ENCODE measurements around the gene APH1B. TPM values are rescaled to one million over a fixed set of nuclear protein-coding genes. Genes with fewer than 3 reads are reported as not detected.
A peak's percentile ranks its signal among the peaks of the same experiment; 100 is the strongest.
"Not testable (repeated sequence)": the region's sequence is repeated elsewhere in the genome, so short reads cannot be mapped to it uniquely, and the experiment has no call there.

The APH1B gene
- total RNA-seq, 1 donor from 2014 or later, result 3.5 TPM

DNA sequence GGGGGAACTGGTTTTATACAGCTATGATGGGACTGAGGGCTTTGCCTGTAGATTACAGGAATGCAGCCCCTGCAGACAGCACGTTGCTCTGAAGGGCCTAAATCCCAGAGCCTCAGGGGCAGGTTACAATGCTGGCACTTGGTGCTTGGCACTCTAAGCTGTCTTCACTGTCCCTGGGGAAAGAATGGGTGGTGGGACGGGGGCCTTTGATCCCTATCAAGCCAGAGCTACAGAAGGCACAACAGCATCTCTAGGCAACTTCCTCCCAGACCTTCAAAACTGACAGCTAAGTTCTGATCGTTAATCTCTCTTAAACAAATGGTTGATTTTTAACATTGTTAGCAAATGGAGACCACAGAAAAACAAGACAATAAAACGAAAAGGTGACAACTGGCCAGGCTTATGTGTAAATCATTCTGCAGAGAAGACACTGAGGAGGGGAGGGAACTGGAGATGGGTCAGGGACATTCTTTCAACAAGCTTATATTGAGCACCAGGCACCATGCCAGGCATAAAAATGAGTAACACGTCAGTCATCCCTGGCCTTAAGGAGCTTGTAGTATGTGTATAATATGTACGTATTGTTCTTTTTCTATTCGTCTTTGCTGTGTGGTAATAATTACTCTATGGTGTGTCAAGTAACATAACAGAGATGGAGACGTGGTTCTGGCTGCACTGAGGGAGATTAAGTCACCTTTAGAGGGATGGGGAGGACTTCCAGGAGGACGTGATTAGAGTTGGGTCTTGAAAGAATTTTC is 55.1 kb downstream of the APH1B start:
- peak; percentile 82 for ATAC-seq

DNA sequence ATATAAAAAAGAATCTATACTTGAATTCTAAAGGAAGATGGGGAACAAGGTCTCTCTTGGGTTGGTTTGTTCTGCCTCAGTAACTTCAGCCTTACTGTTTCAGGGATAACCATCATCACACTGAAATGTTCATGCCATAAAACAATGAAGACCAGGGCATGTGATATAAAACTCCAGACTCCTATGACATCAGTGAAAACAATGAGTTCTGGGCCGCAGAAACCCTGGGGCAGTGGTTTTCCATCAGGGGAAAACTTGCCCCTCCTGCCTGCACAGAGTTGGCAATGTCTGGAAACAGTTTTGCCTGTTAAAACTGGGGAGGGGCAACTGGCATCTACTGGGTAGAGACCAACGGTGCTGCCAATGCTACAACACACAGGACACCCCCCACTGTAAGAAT is 57.4 kb downstream of the APH1B start:
- no peak for ATAC-seq

DNA sequence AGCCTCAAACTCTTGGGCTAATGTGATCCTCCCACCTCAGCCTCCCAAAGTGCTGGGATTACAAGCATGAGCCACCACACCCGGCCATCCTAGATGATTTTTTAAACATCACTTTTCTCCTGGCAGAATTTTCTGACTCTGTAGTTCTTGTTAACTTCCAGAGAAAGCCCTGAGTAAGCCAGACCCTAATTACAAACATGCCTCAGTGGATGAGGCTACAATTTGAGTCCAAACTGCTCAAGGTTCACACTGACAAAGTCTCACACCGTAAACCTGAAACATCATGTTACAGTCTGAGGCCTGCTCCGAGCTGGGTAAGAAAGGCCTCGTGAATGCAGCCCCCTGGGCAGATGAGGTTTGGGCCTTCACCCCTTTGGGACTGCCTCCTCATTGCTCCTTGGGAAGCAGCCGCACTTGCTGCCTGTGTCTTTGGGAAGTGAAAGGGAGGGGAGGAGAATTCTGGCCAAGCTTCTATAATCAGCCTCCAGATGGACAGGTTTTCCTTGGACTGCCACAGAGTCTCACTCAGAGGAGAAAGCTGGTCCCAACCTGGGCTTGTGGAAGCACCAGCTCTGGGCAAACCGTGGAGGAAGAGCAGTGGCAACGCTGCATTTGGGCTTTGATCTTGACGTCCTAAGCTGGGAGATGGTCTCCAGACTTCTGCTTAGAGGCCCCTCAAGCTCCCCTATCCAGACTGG is 58.3 kb downstream of the APH1B start:
- ATAC-seq, result no peak

DNA sequence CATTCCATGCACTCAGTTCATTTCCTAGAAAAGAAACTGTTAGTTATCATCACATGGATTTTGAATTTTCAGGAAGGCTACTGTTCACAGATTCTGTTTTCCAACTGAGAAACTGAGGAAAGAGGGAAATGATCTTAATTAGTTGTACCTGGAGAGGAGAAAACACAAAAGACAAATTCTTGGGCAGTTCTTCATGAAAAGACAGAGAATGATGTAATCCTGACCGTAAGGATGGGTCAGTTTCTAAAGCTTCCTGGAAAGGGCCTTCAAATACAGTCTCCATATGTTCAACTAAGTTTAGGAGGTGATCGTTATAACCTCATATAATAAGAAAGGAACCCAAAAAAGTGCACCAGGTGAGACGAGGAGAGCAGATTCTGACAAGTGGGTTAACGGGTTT is 59.6 kb downstream of the APH1B start:
- ATAC-seq, result no peak

DNA sequence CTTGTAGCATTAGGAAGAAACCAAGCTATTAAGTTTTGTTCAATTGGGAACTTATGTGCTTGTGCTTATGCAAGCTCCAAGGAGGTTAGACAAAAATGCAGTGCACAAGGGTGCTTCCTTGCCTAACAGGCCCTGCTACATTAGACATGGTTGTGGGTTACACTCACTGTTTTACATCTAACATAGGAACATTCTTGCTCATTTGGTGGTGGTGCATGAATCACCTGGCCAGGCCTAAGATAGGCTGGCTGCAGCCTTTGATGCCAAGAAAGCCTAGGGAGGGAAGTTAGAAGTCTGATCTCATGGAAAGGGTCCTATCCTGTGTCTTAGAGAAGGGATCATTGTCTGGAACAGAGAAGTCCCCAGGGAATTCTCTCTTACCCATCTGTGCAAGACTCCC is 60.8 kb downstream of the APH1B start:
- ATAC-seq, result peak; percentile 77

DNA sequence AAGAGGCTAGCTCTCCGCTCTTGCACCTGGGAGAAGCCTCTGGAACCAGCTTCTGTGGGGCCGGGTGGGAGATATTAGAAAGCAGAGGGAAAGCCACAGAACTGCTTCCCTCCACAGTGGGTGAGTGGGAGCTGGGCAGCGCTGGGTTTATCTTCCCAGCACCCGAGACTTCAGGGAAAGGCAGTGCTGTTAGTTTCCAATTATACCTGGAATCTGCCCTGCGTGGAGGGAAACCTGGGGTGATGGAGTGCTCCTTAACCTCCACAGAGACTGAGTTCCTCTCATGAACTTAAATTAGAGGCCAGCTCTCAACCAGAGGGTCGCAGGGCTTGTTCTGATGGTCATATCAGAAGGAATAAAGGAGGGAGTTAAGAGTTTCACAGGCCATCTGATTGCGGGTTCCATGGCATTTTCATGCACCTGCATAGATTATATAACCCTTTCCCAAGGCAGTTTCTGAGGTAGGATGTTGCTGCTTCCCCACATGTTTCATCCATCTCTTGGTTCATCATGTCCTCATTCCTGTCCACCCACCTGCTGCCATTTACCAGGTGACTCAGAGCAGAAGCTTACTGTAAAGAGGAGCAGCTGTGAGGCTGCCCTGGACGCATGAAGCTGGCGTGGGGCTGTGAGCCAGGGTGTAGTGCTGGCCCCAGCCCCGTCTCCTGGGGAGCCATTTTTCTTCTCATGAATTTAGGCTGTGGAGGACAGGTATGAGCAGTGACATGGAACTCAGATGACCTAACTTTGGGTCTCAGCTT is 61.8 kb downstream of the APH1B start:
- ATAC-seq, result peak; percentile 53

DNA sequence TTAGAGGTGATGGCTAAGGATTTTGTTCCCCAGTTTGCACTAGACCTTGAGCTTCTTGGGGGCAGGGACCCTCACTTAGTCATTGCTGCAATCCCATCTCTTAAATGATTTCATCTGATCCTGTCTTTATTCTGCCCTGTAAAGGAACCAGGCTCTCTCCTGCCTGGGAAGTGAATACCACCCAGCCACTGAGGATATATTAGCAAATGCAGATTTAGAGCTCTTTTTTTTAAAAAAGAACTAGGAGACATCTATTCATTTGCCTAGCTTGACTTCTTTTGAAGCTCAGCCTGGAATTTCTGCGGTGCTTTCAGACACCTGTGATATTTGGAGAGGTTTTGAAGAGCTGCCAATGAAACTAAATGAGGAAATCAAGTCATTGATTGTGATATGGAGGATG is 62.4 kb downstream of the APH1B start:
- no peak for ATAC-seq

DNA sequence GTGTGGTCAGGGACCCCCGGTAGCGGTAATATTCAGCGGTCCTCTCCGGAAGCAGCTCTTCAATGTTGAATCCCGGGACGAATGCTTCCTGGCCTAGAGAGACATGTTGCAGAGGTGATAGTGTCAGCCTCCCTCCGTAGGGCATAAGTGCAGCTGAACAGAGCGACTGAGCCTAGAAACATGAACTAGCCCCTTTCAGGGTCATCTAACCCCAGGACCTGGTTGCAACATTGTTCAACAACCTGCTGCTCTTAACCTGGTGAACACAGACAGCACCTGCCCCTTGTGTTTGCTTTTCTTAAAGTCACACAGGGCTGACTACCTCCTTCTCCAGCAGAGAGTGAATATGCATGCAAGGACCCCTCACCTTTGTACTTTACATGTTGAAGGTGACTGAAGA is 62.9 kb downstream of the APH1B start:
- no peak for ATAC-seq

DNA sequence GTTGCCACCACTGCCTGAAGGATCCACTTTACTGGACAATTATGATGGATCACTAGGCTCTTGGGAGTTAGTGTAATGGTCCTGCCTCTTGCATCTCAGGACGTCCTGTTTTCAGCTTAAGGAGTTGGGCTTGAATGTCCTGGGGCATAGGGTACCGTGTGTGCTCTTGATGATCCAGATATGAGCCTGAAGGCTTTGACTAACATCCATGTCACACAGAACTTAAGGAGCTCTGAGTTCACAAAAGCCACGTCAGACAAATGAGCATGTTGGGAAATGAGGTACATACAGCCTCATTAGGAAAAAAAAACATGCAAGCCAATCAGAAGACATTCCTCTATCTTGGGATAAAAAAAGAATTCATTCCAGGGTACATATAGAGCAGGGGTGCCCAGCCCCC is 63.5 kb downstream of the APH1B start:
- ATAC-seq, result no peak

DNA sequence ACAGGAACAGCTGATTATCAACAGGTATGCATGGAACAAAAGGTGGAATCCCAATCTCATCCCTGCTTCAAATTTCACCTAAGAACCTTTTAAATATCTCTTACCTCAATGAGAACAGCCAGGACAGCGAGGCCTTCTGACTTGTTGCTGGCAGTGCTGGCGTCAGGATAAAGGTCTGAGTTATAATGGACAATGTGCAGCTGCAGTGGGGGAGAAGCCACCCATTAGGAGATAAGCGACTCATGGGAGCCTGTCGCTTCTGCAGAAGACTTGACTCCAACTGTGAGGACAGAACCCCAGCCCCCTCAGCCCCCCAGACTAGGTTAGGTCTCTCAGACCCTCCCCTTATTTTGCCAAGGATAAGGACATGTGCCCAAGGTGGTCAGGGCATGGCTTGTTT is 64.5 kb downstream of the APH1B start:
- ATAC-seq, result no peak

DNA sequence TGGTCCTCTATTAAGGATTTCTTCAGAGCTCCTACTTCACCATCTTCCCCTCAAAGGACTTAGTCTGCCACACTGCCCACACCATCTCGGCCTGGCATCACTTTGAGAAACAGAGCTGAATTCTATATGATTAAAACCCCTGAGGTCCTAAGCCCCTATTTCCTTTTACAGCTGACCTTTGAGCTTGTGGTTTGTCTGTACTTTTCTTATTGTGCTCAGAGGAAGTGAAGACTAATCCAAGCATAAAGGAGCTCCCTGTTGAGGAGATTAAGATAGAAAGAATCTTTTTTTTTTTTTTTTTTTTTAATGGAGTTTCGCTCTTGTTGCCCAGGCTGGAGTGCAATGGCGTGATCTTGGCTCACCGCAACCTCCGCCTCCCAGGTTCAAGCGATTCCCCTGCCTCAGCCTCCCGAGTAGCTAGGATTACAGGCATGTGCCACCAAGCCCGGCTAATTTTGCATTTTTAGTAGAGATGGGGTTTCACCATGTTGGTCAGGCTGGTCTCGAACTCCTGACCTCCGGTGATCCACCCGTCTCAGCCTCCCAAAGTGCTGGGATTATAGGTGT is 65.7 kb downstream of the APH1B start:
- ATAC-seq, result not testable (repeated sequence)

DNA sequence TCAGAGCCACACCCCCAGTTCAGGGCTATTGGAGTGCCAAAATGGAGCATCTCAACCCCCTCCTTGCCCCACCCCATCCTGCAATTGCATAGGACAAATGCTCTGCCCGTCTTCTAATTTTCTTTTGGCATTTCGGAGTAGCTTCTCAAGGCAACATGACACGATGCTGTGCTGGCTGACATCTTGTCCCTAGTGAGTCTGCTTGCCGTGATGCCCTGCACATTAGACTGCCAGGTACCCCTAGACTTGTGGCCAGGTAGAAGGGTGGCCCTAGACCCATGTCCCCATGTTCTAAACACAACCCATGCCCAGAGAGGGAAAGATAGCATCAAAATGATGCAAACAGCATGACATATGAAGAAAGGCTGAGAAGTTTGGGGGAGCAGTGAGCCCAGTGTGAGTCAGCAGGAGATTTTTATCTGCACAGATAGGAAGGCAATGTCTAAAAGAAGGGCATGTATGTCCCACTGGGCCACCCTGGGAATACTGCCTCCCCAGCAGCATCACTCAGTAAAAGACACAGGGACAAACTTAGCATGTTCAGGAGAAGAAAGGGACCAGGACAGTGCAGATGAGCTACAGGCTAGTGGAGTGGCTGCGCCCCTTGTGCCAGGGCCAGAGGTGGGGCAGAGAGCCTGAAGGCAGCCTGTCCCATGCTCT is 67.5 kb downstream of the APH1B start:
- no peak for ATAC-seq

DNA sequence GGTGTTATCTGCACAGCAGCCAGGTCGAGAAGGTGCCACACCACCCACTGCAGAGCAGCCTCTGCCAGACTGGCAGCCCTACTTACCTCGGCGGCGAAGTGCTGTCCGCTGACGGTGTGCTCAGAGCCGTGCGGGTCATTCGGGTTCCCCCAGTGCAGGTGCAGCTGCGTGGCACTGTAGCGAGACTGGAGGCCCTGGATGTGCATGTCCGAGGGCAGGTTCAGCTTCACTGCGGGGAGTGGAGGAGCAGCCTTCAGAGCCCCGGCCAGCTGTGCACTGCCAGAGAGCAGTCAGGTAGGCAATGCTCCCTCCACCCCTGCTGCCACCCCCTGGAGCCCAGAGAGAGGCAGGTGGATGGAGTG is 68.0 kb downstream of the APH1B start:
- no peak for ATAC-seq

DNA sequence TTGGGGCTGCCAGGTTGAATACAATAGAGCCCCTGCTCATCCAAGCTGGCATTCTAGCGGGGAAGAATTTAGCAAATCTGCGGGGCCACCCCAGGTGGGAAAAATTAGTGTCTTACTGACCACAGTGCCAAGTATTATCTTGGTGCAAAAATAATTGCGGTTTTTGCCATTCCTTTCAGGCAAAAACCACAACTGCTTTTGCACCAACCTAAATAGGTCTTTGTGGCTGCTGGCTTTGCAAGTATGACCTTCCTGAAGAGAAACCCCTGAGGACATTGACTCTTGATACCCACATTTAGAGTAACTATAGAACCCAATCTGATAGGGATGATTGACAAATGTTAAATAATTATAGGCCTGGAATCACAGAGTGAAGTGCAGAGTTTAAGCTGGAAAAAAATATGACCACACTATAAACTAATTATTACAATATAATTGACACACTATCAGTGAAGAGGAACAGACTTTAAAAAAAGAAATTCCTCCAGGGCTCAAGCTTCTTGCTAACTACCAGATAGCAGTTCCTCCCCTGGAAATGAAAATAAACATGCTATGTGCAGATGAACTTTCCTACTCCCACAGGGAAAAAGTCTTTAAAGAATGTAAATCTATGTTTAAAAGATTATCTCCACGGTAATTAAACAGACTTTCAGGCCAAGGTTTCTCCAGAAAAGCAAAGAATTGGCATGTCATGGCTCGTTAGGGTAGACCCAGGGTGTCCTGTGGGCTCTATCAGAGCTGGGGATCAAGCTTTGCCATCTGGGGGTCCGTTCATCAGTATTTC is 69.9 kb downstream of the APH1B start:
- no peak for ATAC-seq

DNA sequence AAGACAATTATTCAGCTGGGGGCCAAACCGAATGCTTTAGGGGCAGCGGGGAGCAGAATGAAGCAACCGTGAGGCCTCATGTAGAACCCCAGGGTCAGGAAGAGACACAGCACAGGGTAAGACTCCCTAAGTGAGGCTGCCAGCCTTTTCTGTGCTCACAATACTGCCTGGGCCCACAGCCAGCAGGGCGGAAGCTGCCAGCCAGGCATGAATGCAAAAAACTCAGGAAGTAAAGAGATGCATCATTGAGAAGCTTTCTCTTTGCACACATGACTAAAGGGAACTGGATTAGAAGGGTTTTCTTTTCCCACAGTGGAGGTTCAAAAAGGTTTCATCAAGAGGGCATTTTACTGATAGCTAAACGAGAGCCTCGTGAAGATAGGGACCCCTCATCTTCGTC is 71.0 kb downstream of the APH1B start:
- peak; percentile 73 for ATAC-seq

DNA sequence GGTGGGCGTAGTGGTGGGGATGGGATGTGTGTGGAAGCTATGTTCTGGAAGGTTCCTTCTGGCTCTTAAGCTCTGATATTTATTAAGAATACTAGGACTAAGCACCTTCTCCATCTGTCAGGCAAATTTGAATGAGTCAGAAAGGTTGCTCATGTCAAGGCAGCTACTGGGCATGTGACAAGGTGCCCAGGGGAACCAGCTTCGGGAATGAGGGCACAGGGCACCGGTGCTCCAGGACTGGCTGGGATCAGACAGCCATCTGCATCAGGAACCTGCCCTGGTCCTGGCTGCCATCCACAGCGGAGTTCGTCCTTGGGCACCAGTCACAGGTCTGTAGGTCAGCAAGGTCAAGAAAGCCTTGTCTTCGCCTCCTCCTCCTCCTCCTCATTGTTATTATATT is 71.8 kb downstream of the APH1B start:
- peak; percentile 70 for ATAC-seq

DNA sequence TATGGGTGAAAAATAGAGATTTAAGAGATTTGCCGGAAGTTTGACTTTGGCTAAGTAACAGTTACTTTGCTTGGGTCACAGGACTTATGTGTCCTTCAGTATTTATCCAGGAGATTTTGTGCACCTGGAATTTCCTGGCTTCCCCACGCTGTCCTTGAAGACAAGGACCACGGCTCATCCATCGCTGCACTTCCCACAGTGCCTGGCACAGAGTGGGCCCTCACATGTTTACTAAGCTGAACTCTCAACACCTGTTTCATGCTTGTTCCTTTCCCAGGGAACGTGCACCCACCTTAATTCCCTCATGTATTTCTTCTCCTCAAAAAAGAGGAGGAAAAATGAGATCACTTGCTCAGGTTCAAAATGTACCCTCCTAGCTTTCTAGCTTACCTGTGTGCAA is 72.2 kb downstream of the APH1B start:
- ATAC-seq, result no peak

DNA sequence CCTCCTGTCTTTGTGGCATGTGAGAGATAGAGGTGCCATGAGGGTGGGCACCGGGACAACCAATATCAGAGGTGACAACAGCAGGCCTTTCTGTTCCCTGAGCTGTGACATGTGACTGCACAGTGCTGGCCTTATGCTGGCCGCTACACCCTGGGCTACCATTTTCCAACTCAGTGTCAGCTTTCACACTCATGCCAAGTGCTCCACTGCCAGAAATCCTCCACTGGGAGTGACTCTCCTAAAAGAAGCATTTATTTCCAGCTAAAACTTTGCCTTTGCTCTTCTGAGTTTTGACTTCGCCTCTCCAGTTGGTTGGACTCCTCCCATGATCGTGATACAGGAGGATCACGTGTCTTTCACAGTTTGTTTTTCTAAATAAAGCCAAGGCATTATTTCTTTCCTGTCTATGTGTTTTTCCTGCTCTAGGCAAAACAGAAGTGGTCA is 72.8 kb downstream of the APH1B start:
- no peak for ATAC-seq

DNA sequence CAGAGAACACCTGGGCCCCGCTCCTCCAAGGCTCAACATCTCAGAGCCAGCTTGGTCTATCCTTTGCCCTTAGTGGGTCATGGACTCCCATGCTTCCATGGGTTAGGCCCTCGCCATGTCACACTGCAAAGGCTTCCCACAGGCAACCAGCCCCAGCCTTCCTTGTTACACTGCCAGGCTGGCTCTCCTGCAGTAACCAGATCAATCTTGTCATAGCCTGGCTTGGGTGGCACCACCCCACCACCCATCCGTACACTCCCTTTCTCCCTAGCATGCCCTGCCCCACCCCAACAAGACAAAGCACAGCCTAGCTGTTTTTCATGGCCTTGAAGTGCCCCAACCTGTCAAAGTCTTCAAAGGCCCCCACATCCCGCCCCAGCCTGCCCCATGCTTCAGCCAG is 73.8 kb downstream of the APH1B start:
- ATAC-seq, result peak; percentile 82

DNA sequence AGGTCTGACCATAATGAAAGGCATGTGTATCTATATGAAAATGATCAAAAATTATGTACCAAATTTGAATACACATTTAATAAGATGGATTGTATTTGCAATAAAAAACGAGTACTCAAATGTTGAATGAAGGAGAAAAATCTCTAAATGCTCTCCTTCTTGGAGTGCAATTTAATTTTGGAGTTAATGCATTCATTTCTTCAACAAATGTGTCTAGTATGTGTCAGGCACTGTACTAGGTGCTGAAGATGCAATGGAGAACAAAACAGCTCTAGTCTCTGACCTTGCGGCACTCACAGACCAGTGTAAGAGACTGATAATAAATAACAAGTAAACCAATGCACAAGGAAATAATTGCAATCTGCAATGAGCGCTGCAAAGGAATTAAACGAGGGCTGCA is 75.4 kb downstream of the APH1B start:
- ATAC-seq, result no peak

DNA sequence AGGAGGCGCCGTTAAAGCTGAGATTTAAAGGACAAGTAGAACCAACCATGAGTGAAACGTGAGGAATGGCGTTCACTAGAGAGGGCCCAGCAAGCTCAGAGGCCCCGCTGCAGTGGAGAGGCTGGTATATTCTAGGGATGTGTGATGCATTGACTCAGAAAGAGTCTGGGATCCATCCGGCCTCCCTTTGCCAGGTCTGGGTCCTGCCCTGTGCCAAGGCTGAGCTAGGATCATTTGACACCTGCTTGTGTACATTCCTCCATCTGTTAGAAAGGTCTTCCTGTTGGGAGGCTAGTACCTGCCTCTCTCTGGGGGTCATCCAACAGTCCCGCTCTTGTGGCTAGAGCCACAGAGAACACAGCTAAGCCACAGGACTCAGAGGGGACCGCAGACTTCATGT is 75.9 kb downstream of the APH1B start:
- no peak for ATAC-seq

DNA sequence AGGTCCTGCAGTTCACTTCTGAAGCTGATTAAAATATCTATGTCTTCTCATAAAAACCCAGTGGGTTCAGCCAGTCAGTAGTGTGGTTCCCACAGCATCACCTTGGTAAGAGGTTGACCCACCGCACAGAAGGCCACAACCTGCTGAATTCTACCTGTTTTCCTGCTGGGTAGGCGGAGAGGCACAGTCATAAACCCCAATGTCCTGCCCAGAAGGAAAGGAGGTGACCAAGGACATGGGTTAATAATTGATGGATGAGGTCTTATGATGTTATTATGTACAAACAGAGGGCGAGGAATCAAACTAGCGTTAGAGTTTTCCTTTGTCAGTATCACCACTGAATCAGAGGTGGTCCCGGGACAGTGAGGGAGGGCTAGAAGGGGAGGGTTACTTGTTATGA is 76.5 kb downstream of the APH1B start:
- ATAC-seq, result no peak
